K562 (cell line): ENCODE measurements around the gene OSBPL7. TPM values are rescaled to one million over a fixed set of nuclear protein-coding genes. Genes with fewer than 3 reads are reported as not detected.

ENCODE experiments used
- ARHGAP35 ChIP-seq: fragments of 450-650 bp; IDR thresholded peaks from 2 replicates; pipeline ENCODE4 v1.6.1; 2018; ENCODE audit not compliant: partially characterized antibody
- CREBBP ChIP-seq: IDR thresholded peaks from one replicate; pipeline ENCODE4 v1.6.1; 2012; ENCODE audit warnings: low read depth, mild to moderate bottlenecking, control low read depth, inconsistent platforms, low read length
- GABPA ChIP-seq: fragments of 200-800 bp; sonication (Bioruptor generic); conservative IDR thresholded peaks from 2 replicates; pipeline ENCODE4 v1.6.1; 2016; ENCODE audit warnings: low read depth, missing genetic modification characterization, missing compliant biosample characterization
- MAFF ChIP-seq: IDR thresholded peaks from 2 replicates; pipeline ENCODE4 v1.6.1; 2012; ENCODE audit warnings: low read length, improper control_type of control experiment
- MAFG ChIP-seq: fragments of 450-650 bp; conservative IDR thresholded peaks from 2 replicates; pipeline ENCODE4 v1.6.1; 2016; ENCODE audit warnings: missing genetic modification characterization, missing compliant biosample characterization
- PHF21A ChIP-seq: fragments of 450-650 bp; IDR thresholded peaks from 2 replicates; pipeline ENCODE4 v1.6.1; 2017; ENCODE audit warnings: low read depth, borderline replicate concordance
- RBM14 ChIP-seq: fragments of 200-400 bp; formaldehyde crosslinking; IDR thresholded peaks from 2 replicates; pipeline ENCODE4 v1.6.1; 2018; ENCODE audit warnings: low read depth, mild to moderate bottlenecking, low read length, moderate library complexity, borderline replicate concordance; ENCODE audit not compliant: insufficient read depth
- SAFB ChIP-seq: fragments of 200-400 bp; formaldehyde crosslinking; IDR thresholded peaks from 2 replicates; pipeline ENCODE4 v1.6.1; 2017; ENCODE audit warnings: low read depth, low read length, borderline replicate concordance
- SMAD4 ChIP-seq: fragments of 250-450 bp; sonication (Bioruptor Pico); conservative IDR thresholded peaks from 2 replicates; pipeline ENCODE4 v1.8.0; 2021; ENCODE audit warnings: inconsistent platforms, mild to moderate bottlenecking, moderate library complexity
- SNRNP70 ChIP-seq: fragments of 200-400 bp; formaldehyde crosslinking; optimal IDR thresholded peaks from 2 replicates; pipeline ENCODE3; 2017; ENCODE audit warnings: low read depth, low read length
- SOX6 ChIP-seq: fragments of 450-650 bp; IDR thresholded peaks from 2 replicates; pipeline ENCODE4 v1.6.1; 2014; ENCODE audit warnings: mild to moderate bottlenecking
- SP2 ChIP-seq: IDR thresholded peaks from 2 replicates; pipeline ENCODE4 v1.6.1; 2011; ENCODE audit warnings: mild to moderate bottlenecking, low read depth, low read length, moderate library complexity; ENCODE audit not compliant: poor library complexity, severe bottlenecking; ENCODE audit errors: extremely low read depth
- STAT5A ChIP-seq: IDR thresholded peaks from 2 replicates; pipeline ENCODE4 v1.6.1; 2012; ENCODE audit warnings: low read length, inconsistent platforms, borderline replicate concordance
- TAF15 ChIP-seq: fragments of 200-400 bp; formaldehyde crosslinking; IDR thresholded peaks from 2 replicates; pipeline ENCODE4 v1.6.1; 2017; ENCODE audit warnings: mild to moderate bottlenecking, low read depth, low read length, moderate library complexity
- ZFP1 ChIP-seq: fragments of 450-650 bp; formaldehyde crosslinking; IDR thresholded peaks from 2 replicates; pipeline ENCODE4 v1.4.0; 2020; ENCODE audit warnings: mild to moderate bottlenecking, mixed read lengths
- ZNF121 ChIP-seq: sonication (generic); formaldehyde crosslinking; conservative IDR thresholded peaks from 2 replicates; pipeline ENCODE4 v1.8.0; 2022; ENCODE audit warnings: missing genetic modification reagents
- ZNF239 ChIP-seq: fragments of 250-450 bp; sonication (Bioruptor Pico); IDR thresholded peaks from 2 replicates; pipeline ENCODE4 v1.4.0; 2020; ENCODE audit warnings: mild to moderate bottlenecking
- ZNF282 ChIP-seq: sonication (generic); formaldehyde crosslinking; IDR thresholded peaks from 2 replicates; pipeline ENCODE4 v1.8.1; 2023; ENCODE audit warnings: missing genetic modification reagents
- ZNF431 ChIP-seq: sonication (generic); formaldehyde crosslinking; IDR thresholded peaks from 2 replicates; pipeline ENCODE4 v1.8.0; 2022; ENCODE audit warnings: mild to moderate bottlenecking, missing genetic modification reagents
- ZNF57 ChIP-seq: fragments of 450-650 bp; formaldehyde crosslinking; IDR thresholded peaks from 2 replicates; pipeline ENCODE4 v1.4.0; 2020; ENCODE audit warnings: mild to moderate bottlenecking, moderate library complexity
- polyA plus RNA-seq, 8 experiments: library from polyadenylated mRNA; depleted of rRNA in 4 of 8; stranded (reverse) in 5 of 8; unstranded in 3 of 8; fragments of >200 nt; fragmentation: Nextera tagmentation in 2 of 8; fragmentation: Illumina TruSeq in 1 of 8; extraction: Ambion mirVana in 2 of 8; extraction: Trizol in 1 of 8; gene quantifications; 2 replicates each; pipeline versions ENCODE4 v1.2.1 to v1.2.3, GENCODE V29; 2011 to 2014; ENCODE audit warnings: inconsistent platforms in 1 of 8, missing spikeins in 1 of 8
- total RNA-seq, 7 experiments: library from RNA; depleted of rRNA in 6 of 7; stranded (reverse); fragments of >200 nt in 6 of 7; fragmentation: Illumina TruSeq in 2 of 7; extraction: Trizol in 2 of 7; gene quantifications; 2 replicates each; pipeline versions ENCODE4 v1.2.1 to v1.2.3, GENCODE V29; 2011 to 2021; ENCODE audit warnings: low replicate concordance in 1 of 7
- TF ChIP-seq, protein P1 (sequence below): fragments of 450-650 bp; formaldehyde crosslinking; IDR thresholded peaks from 2 replicates; pipeline ENCODE4 v1.4.0; 2020; ENCODE audit warnings: mild to moderate bottlenecking
- TF ChIP-seq, protein P2 (sequence below): fragments of 450-650 bp; IDR thresholded peaks from 2 replicates; pipeline ENCODE4 v1.6.1; 2014; ENCODE audit warnings: low read depth, mild to moderate bottlenecking, moderate library complexity, borderline replicate concordance
- TF ChIP-seq, protein P3 (sequence below), 2 experiments: fragments of 150-350 bp in 1 of 2; IDR thresholded peaks; 2 replicates each; pipeline ENCODE4 v1.6.1; 2012 to 2016; ENCODE audit warnings: low read depth in 2 of 2, low read length in 2 of 2, mild to moderate bottlenecking in 1 of 2, moderate library complexity in 1 of 2
- TF ChIP-seq, protein P4 (sequence below): fragments of 250-450 bp; sonication (Bioruptor Pico); IDR thresholded peaks from 2 replicates; pipeline ENCODE4 v1.4.0; 2020

The OSBPL7 gene
- total and polyA plus RNA-seq, 9 of the 15 experiments (the other 6 are each of a cell fraction or from before 2014, with no cell fraction given), result 0.32 to 11.9 (median 5.8) TPM

DNA sequence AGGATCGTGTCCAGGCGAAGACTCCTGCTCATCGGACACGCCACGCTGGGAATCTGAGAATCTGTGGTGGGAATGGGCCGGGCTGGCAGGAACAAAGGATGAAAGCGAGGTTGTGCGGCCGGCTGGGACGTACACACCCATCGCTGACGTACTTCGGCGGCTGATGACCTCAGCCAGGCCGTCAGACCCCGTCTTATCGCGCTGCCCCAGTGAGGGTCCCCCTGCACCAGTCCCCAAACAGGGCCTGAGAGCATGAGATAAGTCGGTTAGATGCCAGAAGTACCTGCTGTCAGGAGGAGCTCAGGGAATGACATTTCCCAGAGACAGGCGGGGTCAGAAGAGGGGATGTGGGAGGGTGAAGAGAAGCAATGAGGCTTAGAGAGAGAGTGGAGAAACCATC is 45.3 kb upstream of the OSBPL7 start (continued):
- TF ChIP-seq ZNF431 (CRISPR knock-in tag) (no peak), ZFP1 (CRISPR knock-in tag) (no peak), SMAD4 (peak; percentile 99), ZNF121 (CRISPR knock-in tag) (no peak), ARHGAP35 (no peak), RBM14 (no peak), TAF15 (no peak), ZNF282 (CRISPR knock-in tag) (no peak), MAFF (no peak), SOX6 (peak; percentile 98), SNRNP70 (no peak), CREBBP (no peak), GABPA (tag) (peak; percentile 43; the same call in 1 of the 2 replicates), ZNF239 (peak; percentile 64), PHF21A (0 out of 2 replicates have a peak, but pooled peaks have one; percentile 85), SAFB (no peak), STAT5A (peak; percentile 95), SP2 (no peak), MAFG (no peak), ZNF57 (CRISPR knock-in tag) (no peak)
- TF ChIP-seq, protein P1, sequence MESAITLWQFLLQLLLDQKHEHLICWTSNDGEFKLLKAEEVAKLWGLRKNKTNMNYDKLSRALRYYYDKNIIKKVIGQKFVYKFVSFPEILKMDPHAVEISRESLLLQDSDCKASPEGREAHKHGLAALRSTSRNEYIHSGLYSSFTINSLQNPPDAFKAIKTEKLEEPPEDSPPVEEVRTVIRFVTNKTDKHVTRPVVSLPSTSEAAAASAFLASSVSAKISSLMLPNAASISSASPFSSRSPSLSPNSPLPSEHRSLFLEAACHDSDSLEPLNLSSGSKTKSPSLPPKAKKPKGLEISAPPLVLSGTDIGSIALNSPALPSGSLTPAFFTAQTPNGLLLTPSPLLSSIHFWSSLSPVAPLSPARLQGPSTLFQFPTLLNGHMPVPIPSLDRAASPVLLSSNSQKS, result no peak
- TF ChIP-seq, protein P2, sequence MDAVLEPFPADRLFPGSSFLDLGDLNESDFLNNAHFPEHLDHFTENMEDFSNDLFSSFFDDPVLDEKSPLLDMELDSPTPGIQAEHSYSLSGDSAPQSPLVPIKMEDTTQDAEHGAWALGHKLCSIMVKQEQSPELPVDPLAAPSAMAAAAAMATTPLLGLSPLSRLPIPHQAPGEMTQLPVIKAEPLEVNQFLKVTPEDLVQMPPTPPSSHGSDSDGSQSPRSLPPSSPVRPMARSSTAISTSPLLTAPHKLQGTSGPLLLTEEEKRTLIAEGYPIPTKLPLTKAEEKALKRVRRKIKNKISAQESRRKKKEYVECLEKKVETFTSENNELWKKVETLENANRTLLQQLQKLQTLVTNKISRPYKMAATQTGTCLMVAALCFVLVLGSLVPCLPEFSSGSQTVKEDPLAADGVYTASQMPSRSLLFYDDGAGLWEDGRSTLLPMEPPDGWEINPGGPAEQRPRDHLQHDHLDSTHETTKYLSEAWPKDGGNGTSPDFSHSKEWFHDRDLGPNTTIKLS, result 0 out of 2 replicates have a peak, but pooled peaks have one; percentile 50
- TF ChIP-seq, protein P3, sequence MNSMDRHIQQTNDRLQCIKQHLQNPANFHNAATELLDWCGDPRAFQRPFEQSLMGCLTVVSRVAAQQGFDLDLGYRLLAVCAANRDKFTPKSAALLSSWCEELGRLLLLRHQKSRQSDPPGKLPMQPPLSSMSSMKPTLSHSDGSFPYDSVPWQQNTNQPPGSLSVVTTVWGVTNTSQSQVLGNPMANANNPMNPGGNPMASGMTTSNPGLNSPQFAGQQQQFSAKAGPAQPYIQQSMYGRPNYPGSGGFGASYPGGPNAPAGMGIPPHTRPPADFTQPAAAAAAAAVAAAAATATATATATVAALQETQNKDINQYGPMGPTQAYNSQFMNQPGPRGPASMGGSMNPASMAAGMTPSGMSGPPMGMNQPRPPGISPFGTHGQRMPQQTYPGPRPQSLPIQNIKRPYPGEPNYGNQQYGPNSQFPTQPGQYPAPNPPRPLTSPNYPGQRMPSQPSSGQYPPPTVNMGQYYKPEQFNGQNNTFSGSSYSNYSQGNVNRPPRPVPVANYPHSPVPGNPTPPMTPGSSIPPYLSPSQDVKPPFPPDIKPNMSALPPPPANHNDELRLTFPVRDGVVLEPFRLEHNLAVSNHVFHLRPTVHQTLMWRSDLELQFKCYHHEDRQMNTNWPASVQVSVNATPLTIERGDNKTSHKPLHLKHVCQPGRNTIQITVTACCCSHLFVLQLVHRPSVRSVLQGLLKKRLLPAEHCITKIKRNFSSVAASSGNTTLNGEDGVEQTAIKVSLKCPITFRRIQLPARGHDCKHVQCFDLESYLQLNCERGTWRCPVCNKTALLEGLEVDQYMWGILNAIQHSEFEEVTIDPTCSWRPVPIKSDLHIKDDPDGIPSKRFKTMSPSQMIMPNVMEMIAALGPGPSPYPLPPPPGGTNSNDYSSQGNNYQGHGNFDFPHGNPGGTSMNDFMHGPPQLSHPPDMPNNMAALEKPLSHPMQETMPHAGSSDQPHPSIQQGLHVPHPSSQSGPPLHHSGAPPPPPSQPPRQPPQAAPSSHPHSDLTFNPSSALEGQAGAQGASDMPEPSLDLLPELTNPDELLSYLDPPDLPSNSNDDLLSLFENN (IDR thresholded peaks at IDR 0.05; ENCODE audit: low read depth in 2 of 2, low read length in 2 of 2), result peak in 1 of 2 experiments; percentile 96; a peak in 2 of 4 replicates
- TF ChIP-seq, protein P4, sequence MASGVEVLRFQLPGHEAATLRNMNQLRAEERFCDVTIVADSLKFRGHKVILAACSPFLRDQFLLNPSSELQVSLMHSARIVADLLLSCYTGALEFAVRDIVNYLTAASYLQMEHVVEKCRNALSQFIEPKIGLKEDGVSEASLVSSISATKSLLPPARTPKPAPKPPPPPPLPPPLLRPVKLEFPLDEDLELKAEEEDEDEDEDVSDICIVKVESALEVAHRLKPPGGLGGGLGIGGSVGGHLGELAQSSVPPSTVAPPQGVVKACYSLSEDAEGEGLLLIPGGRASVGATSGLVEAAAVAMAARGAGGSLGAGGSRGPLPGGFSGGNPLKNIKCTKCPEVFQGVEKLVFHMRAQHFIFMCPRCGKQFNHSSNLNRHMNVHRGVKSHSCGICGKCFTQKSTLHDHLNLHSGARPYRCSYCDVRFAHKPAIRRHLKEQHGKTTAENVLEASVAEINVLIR, result peak; percentile 98
